ENCODE results near the gene DAAM1.

Gene DAAM1

DNA sequence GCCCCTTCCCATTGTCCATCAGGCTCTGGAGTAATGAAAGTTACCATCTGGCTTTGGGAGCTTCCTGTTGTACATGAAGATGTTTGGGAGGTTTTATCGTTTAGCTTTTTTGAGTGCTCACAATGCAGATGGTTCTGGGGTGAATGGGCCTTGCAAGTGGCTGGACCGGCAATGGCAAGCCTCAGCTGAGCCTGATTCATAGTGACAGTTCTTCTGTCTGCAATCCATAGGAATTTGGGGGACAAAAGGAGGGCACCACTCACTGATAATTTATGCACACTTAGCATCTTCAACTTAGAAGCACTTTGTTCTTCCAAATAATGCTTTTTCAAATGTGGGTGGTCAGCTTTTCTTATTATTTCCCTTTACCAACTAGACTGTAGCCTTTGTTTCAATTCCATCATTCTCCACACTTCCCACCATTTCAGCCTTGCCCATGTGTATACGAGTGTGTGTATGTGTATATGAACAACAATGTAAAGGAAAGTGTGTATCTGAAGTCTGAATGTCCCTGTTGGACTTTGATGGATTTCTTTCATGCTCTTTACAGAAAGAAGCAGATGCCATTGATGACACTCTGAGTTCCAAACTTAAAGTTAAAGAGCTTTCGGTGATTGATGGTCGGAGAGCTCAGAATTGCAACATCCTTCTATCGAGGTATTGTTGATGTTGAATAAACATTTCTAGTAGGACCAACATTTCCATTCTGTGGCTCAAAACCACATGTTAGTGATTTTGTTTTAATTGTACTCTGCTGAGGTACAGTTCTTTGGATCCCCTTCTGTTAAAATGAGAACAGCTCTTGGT, 151.3 kb downstream of the DAAM1 start:
- H3K4me3 ChIP-seq (ENCODE audit: low read depth, low read length): no peak overlapping the region
- DNase-seq (ENCODE audit: low read depth): no peak
- TF ChIP-seq CTCF (IDR thresholded peaks at IDR 0.05; ENCODE audit: insufficient read depth, low read depth, low read length, missing control alignments): no peak

GRCh38 chr14:59341858-59342477, 153.5 kb downstream of the DAAM1 start:
- no peak overlapping the region for H3K4me3 ChIP-seq (ENCODE audit: low read depth, low read length)
- no peak for DNase-seq (ENCODE audit: low read depth)

DNA sequence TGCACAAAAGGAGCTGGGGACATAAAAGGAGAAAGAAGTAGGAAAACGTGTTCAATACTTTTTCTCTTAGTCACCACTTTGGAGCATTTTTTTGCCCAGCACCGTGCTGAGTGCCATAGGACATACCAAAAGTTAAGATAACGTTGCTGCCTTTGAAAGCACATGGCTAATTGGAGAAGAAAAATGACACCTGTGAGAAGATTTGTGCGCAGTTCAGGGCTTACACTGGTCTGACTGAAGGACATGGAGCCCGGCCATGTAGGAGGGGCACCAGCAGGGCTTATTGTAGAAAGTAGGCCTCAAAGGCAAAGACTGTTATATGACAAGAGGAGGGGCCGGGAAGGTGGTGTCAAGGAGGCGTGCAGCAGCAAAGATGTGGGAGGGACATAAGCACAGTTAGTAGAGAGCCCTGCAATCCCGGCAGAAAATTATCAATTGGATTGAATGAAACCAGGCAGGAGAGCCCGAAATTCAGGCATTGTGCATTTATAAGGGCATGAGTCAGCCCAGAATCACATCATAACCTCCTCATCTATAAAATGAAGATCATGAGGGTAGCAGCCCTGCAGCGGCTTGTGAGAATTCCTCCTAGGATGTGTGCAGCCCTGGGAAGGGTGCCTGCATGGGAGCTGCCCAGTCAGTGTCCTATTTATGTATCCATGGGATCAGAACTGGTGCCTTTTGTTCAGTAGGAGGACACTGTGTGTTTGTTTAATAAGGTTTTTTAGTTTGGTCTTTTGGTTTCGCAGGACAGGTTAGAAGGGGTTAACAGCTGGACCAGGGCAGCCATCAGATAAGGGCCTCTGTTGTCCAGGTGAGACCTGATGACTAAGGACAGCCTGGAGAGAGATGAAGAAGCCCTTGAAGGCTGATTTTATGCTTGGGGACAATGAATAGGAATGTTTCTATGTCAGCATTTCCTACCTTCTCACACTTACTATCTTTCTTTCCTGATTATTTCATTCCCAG, 154.3 kb downstream of the DAAM1 start:
- TF ChIP-seq CTCF (IDR thresholded peaks at IDR 0.05; ENCODE audit: insufficient read depth, low read depth, low read length, missing control alignments): no peak
- DNase-seq (ENCODE audit: low read depth): no peak
- no peak overlapping the region for H3K4me3 ChIP-seq (ENCODE audit: low read depth, low read length)

More at GRCh38 chr14:59341858-59342477, 153.5 kb downstream of the DAAM1 start:
- TF ChIP-seq CTCF (IDR thresholded peaks at IDR 0.05; ENCODE audit: insufficient read depth, low read depth, low read length, missing control alignments): no peak

- no peak overlapping the region for H3K4me3 ChIP-seq (ENCODE audit: low read depth, low read length)
- no peak for TF ChIP-seq CTCF (IDR thresholded peaks at IDR 0.05; ENCODE audit: insufficient read depth, low read depth, low read length, missing control alignments)
- no peak for DNase-seq (ENCODE audit: low read depth)
Measured at GRCh38 chr14:59343585-59343984, 155.1 kb downstream of the DAAM1 start.

GRCh38 chr14:59344016-59344415, 155.5 kb downstream of the DAAM1 start:
- TF ChIP-seq CTCF (IDR thresholded peaks at IDR 0.05; ENCODE audit: insufficient read depth, low read depth, low read length, missing control alignments): no peak
- H3K4me3 ChIP-seq (ENCODE audit: low read depth, low read length): no peak overlapping the region
- DNase-seq (ENCODE audit: low read depth): no peak

- no peak for DNase-seq (ENCODE audit: low read depth)
- H3K4me3 ChIP-seq (ENCODE audit: low read depth, low read length): no peak overlapping the region
Measured at GRCh38 chr14:59344691-59345455, 156.4 kb downstream of the DAAM1 start.

More at GRCh38 chr14:59344691-59345455, 156.4 kb downstream of the DAAM1 start:
- TF ChIP-seq CTCF (IDR thresholded peaks at IDR 0.05; ENCODE audit: insufficient read depth, low read depth, low read length, missing control alignments): no peak

All from GM12865 (cell line).